ENCODE data around the gene PARD3. TPM values are rescaled to one million over a fixed set of nuclear protein-coding genes. Genes with fewer than 3 reads are reported as not detected.

The PARD3 gene
- total RNA-seq, 1 experiment from 2014 or later: 154 TPM

- POLR2A ChIA-PET (ENCODE audit: unreplicated experiment): interaction anchor here (0.6 kb wide), 1 partner anchor 432 kb away, joined by 3 read pairs; no protein-coding TSS in a partner anchor
- ATAC-seq (no peak), DNase-seq (no peak)
- no TSS peak for BruUV-seq (replicated peaks)
- H3K36me3 ChIP-seq (ENCODE audit: low read depth, low read length): no peaks in the 10 kb centered on the region
- no peaks in the 10 kb centered on the region for H3K9me2 ChIP-seq (replicated peaks; ENCODE audit: low read length)
- H3K4me3 ChIP-seq (ENCODE audit: low read length): no peak overlapping the region
- no peak overlapping the region for H3K9ac ChIP-seq (ENCODE audit: low read length)
- no peaks in the 10 kb centered on the region for H3K27me3 ChIP-seq (ENCODE audit: low read length)
- no peaks in the 10 kb centered on the region for H4K20me1 ChIP-seq (ENCODE audit: low read length)
- H3K79me2 ChIP-seq (ENCODE audit: low read length): no peaks in the 10 kb centered on the region
- no peaks in the 10 kb centered on the region for H3K4me1 ChIP-seq (ENCODE audit: insufficient read depth, low read length)
- H3K9me3 ChIP-seq (ENCODE audit: low read length): no peaks in the 10 kb centered on the region
- no peak overlapping the region for H3K4me2 ChIP-seq (ENCODE audit: low read length)
- H3F3A ChIP-seq (ENCODE audit: low read length, unreplicated experiment): no peaks in the 10 kb centered on the region
- intact Hi-C loops (cut with micrococcal nuclease): no loop called here
- CTCF ChIA-PET: no interaction called here
- no peak for TF ChIP-seq EZH2phosphoT487 (IDR thresholded peaks at IDR 0.05; ENCODE audit: borderline replicate concordance, low read length)
- TF ChIP-seq CTCF (conservative IDR thresholded peaks at IDR 0.05; ENCODE audit: low read depth, low read length): no peak
- no peak for TF ChIP-seq EZH2 (IDR thresholded peaks at IDR 0.05; ENCODE audit: low read length, unreplicated experiment)
- H2AFZ ChIP-seq (ENCODE audit: low read length): no peak overlapping the region
- no peak overlapping the region for H3K27ac ChIP-seq (ENCODE audit: low read length)
Measured at GRCh38 chr10:34413214-34413613, 401.9 kb downstream of the PARD3 start.

GRCh38 chr10:34408956-34409355, 406.1 kb downstream of the PARD3 start:
- H3K27me3 ChIP-seq (ENCODE audit: low read length): no peaks in the 10 kb centered on the region
- no peak overlapping the region for H3K4me3 ChIP-seq (ENCODE audit: low read length)
- intact Hi-C loops (cut with micrococcal nuclease): loop anchor here (5.0 kb wide), 1 partner anchor 173 kb away; no protein-coding TSS in a partner anchor
- no peak overlapping the region for H3K4me2 ChIP-seq (ENCODE audit: low read length)
- H3K4me1 ChIP-seq (ENCODE audit: insufficient read depth, low read length): peaks cover 17% of the 10 kb centered on the region
- DNase-seq: no peak
- no peaks in the 10 kb centered on the region for H3K9me3 ChIP-seq (ENCODE audit: low read length)
- H3F3A ChIP-seq (ENCODE audit: low read length, unreplicated experiment): peaks cover 5% of the 10 kb centered on the region
- H3K36me3 ChIP-seq (ENCODE audit: low read depth, low read length): no peaks in the 10 kb centered on the region
- no peak overlapping the region for H3K27ac ChIP-seq (ENCODE audit: low read length)
- POLR2A ChIA-PET (ENCODE audit: unreplicated experiment): no interaction called here
- H3K9me2 ChIP-seq (replicated peaks; ENCODE audit: low read length): no peaks in the 10 kb centered on the region
- CTCF ChIA-PET: no interaction called here
- no peaks in the 10 kb centered on the region for H4K20me1 ChIP-seq (ENCODE audit: low read length)
- H2AFZ ChIP-seq (ENCODE audit: low read length): no peak overlapping the region
- TF ChIP-seq CTCF (conservative IDR thresholded peaks at IDR 0.05; ENCODE audit: low read depth, low read length) (no peak), EZH2 (IDR thresholded peaks at IDR 0.05; ENCODE audit: low read length, unreplicated experiment) (no peak), EZH2phosphoT487 (IDR thresholded peaks at IDR 0.05; ENCODE audit: borderline replicate concordance, low read length) (no peak)
- no peak for ATAC-seq
- H3K9ac ChIP-seq (ENCODE audit: low read length): no peak overlapping the region
- BruUV-seq (replicated peaks): no TSS peak
- H3K79me2 ChIP-seq (ENCODE audit: low read length): no peaks in the 10 kb centered on the region

GRCh38 chr10:34408381-34408780, 406.7 kb downstream of the PARD3 start:
- ATAC-seq (no peak), DNase-seq (no peak)
- TF ChIP-seq CTCF (conservative IDR thresholded peaks at IDR 0.05; ENCODE audit: low read depth, low read length) (no peak), EZH2 (IDR thresholded peaks at IDR 0.05; ENCODE audit: low read length, unreplicated experiment) (no peak), EZH2phosphoT487 (IDR thresholded peaks at IDR 0.05; ENCODE audit: borderline replicate concordance, low read length) (no peak)
- BruUV-seq (replicated peaks): no TSS peak
- Histone ChIP-seq H3K9me2 (replicated peaks; ENCODE audit: low read length) (no peaks in the 10 kb centered on the region), H3K9me3 (ENCODE audit: low read length) (no peaks in the 10 kb centered on the region), H3K79me2 (ENCODE audit: low read length) (no peaks in the 10 kb centered on the region), H3F3A (ENCODE audit: low read length, unreplicated experiment) (peaks cover 5% of the 10 kb centered on the region), H2AFZ (ENCODE audit: low read length) (no peak overlapping the region), H3K4me3 (ENCODE audit: low read length) (no peak overlapping the region), H3K4me2 (ENCODE audit: low read length) (no peak overlapping the region), H3K27me3 (ENCODE audit: low read length) (no peaks in the 10 kb centered on the region), H3K9ac (ENCODE audit: low read length) (no peak overlapping the region), H3K36me3 (ENCODE audit: low read depth, low read length) (no peaks in the 10 kb centered on the region), H3K27ac (ENCODE audit: low read length) (no peak overlapping the region), H3K4me1 (ENCODE audit: insufficient read depth, low read length) (peaks cover 17% of the 10 kb centered on the region), H4K20me1 (ENCODE audit: low read length) (no peaks in the 10 kb centered on the region)
- ChIA-PET POLR2A (ENCODE audit: unreplicated experiment) (interaction anchor here (0.6 kb wide), 1 partner anchor 44 kb away, joined by 4 read pairs; no protein-coding TSS in a partner anchor), CTCF (interaction anchor here (0.6 kb wide), 1 partner anchor 115 kb away, joined by 3 read pairs; no protein-coding TSS in a partner anchor)
- intact Hi-C loops (cut with micrococcal nuclease): loop anchor here (5.0 kb wide), 1 partner anchor 174 kb away; no protein-coding TSS in a partner anchor
